Keratinocyte (primary cell): ENCODE results near the gene MBLAC1.

Experiments
- EZH2 ChIP-seq: IDR thresholded peaks from one replicate; pipeline ENCODE4 v1.6.1; 2012; ENCODE audit warnings: inconsistent platforms, mild to moderate bottlenecking, low read length, moderate library complexity
- TF ChIP-seq, protein P1 (sequence below), 3 experiments: IDR thresholded peaks in 1 of 3; conservative IDR thresholded peaks in 1 of 3; optimal IDR thresholded peaks in 1 of 3; 2 replicates in 2 of 3; 3 replicates in 1 of 3; pipeline versions ENCODE3 to v1.5.1; 2011; ENCODE audit warnings: low read length in 3 of 3, mild to moderate bottlenecking in 3 of 3, moderate library complexity in 2 of 3, control low read depth in 1 of 3, inconsistent platforms in 1 of 3; ENCODE audit not compliant: insufficient read depth in 2 of 3; ENCODE audit errors: extremely low read depth in 1 of 3

DNA sequence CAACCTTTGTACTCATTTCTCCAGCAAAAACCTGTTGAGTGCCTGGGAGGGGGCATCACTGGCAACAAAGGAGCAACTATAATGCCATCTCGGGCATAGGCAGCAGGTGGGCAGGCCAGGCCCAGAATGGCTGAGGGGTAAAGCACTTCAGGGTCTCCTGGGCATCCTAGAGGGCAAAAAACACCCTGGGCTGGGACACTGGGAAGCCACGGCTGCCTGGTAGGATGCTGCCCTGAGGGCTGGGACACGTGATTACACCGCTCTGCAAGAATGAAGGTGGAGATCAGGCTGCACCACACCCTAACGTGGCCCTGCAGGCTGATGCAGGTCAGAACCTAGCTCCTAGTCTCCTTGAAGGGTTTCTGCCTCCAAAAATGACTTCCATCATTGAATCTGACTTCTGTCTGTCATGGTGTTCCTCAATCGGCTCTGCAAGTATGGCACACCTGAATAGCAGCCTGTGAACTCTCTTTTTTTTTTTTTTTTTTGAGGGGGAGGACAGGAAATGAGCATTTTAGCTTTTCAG lies 36.3 kb downstream of the MBLAC1 start:
- TF ChIP-seq, protein P1, sequence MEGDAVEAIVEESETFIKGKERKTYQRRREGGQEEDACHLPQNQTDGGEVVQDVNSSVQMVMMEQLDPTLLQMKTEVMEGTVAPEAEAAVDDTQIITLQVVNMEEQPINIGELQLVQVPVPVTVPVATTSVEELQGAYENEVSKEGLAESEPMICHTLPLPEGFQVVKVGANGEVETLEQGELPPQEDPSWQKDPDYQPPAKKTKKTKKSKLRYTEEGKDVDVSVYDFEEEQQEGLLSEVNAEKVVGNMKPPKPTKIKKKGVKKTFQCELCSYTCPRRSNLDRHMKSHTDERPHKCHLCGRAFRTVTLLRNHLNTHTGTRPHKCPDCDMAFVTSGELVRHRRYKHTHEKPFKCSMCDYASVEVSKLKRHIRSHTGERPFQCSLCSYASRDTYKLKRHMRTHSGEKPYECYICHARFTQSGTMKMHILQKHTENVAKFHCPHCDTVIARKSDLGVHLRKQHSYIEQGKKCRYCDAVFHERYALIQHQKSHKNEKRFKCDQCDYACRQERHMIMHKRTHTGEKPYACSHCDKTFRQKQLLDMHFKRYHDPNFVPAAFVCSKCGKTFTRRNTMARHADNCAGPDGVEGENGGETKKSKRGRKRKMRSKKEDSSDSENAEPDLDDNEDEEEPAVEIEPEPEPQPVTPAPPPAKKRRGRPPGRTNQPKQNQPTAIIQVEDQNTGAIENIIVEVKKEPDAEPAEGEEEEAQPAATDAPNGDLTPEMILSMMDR (optimal IDR thresholded peaks at IDR 0.05 in 1 of 3, IDR thresholded peaks at IDR 0.05 in 1 of 3, conservative IDR thresholded peaks at IDR 0.05 in 1 of 3; ENCODE audit: extremely low read depth in 1 of 3, insufficient read depth in 2 of 3, low read length in 3 of 3) = no peak
- no peak for TF ChIP-seq EZH2
